ENCODE data around the gene LGALS1.
"Not testable (repeated sequence)": the region's sequence is repeated elsewhere in the genome, so short reads cannot be mapped to it uniquely, and the experiment has no call there.

LGALS1 gene

DNA sequence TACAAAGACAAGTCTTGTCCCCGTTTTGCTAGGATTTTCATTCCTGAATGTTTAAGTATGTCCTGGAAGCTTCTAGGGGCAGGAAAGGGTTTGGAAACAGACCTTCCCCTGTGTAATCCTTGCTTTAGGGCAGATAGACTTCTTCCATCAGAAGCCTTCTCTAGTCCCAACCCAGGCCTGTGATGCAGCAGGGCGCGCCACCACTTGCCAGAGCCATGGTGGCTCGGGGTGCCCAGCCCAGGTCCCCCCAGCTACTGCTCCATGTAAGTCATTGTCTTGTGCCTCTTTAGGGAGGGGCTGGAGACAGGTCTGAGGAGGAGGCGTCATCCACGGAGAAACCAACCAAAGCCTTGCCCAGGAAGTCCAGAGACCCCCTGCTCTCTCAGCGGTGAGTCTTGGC is 15.0 kb downstream of the LGALS1 start:
- no peak for DNase-seq (ENCODE audit: low spot score)

DNA sequence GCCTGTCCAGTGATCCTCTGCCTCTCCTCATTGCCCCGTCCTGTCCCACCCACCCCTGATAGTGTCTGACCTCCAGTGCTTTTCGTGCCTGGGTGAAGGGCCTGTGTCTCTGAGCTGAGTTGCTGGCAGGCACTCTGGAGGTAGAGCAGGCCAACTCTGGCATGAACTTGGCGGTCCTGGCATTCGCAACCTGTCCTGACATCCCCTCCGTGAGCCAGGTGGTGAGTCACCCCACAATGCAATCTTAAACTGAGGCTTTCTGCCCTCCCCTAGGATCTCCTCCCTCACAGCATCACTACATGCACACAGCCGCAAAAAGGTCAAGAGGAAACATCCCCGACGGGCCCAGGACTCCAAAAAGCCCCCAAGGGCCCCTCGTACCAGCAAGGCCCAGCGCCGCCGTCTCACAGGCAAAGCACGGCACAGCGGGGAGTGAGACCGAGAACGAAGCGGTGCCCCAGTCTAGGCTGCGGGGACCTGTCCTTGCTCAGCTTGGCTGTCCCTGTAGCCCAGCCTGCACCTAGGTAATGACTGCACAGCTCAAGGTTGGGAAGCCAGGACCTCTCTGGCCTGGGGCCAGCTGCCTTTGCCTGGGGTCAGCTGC is 15.6 kb downstream of the LGALS1 start:
- DNase-seq (ENCODE audit: low spot score): no peak

- no peak for DNase-seq (ENCODE audit: low spot score)
These were observed 17.3 kb downstream of the LGALS1 start for GRCh38 chr22:37692627-37693285.

DNA sequence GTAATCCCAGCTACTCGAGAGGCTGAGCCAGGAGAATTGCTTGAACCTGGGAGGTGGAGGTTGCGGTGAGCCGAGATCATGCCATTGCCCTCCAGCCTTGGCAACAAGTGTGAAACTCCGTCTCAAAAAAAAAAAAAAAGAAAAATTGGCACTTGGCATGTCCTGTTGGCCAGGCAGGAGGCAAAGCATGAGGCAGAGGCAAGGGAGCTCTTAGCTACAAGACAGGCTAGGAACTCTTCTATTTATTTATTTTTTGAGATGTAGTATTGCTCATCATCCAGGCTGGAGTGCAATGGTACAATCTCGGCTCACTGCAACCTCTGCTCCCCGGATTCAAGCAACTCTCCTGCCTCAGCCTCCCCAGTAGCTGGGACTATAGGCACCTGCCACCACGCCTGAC is 18.7 kb downstream of the LGALS1 start:
- not testable (repeated sequence) for DNase-seq (ENCODE audit: low spot score)

DNA sequence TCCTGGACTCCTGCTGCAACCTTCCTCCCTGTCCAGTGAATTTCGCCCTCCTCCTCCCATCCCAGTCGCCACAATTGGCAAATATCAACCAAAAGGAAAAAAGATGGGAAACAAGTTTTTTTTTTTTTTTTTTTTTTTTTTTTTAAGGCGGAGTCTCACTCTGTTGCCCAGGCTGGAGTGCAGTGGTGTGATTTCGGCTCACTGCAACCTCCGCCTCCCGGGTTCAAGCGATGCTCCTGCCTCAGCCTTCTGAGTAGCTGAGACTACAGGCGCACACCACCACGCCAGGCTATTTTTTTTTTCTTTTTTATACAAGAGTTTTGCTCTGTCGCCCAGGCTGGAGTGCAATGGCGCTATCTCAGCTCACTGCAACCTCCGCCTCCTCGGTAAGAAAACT is 20.8 kb downstream of the LGALS1 start:
- DNase-seq (ENCODE audit: low spot score): not testable (repeated sequence)

DNA sequence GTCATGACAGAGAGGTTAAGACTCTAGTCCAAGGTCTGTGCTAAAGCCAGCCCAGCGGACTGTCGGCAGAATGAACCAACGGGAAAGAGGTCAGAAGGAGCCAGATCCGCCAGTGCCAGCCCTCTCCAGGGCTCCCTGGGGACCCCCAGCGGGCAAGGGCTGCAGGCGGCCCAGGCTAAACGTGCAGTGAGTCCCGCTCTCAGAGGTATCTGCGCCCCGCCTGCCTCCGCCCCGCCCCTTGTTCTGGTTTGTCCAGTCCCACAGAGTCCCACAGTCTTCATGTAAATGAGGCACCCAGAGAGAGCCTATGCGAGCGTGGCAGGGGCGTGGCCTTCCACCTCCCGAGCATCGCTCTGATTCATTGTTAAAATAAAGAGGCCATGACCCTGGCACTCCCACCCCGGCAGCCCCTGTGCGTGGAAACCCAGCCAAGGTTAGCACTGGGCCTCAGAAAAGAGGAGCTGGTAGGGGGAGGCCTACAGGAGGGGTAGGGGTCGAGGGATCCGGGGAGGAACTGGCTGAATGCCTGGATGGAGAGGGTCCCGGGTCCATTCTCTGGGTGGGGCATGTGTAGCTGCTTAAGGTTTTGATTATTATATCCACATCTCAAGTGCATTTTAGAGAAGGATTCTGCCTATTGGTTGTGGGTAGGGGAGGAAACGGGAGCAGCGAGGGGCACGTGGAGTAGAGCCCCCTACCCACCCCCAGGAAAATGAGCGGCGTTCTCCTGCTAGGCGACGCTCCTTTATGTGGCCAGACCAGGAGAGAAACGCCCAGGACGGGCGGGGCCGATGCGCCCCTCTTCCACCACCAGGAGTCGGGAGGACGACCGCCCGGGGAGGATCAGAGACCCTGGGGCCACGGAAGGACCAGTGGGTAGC is 21.5 kb downstream of the LGALS1 start, which contains the start of gene TRIOBP:
Gene TRIOBP, plus strand, starts transcription at position 392 of the 881 bp plus-strand sequence. CDS start 4,318 bp downstream, outside the sequence.
- DNase-seq (ENCODE audit: low spot score): peak; percentile 91

DNA sequence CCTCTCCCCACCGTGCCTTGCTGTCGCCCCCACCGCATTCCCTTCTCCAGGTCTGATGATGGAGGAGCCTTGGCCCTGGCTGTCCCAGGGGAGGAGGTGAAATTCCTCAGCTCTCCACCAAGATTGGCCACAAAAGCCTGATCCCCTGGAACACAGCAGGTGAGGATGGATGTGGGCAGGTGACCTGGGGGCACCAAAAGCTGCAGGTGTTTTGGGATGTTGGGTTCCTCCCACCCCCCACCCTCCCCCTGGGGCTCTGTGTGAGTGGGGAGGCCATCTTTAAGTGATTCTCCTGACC is 22.1 kb downstream of the LGALS1 start:
- DNase-seq (ENCODE audit: low spot score): no peak

DNA sequence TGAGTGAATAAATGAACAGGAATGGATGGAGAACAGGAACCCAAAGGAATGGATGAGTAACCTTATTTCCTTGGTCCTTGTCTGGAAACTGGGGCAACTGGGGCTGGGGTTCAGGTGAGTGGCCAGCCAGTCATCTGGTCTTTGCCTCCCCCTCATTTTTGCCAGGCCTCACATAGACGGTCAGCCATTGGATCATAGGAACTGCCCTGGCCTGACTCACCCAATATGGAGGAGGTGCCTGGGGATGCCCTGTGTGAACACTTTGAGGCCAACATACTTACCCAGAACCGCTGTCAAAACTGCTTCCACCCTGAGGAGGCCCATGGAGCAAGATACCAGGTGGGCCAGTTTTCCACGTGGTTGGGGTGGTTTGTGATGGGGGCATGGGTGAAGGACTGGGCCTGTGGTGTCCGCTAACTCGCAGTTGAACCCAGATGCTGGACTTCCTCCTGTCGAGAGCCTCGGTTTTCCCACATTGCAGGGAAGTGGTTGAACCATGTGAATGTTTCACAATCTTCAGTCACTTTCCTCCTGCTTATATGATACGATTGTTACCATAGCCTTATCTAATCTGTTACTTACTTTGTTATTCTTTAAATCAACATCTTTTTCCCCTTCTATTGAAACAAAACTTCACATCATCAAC is 25.8 kb downstream of the LGALS1 start:
- peak; percentile 61 for DNase-seq (ENCODE audit: low spot score)

- DNase-seq (ENCODE audit: low spot score): no peak
These were observed 28.5 kb downstream of the LGALS1 start for GRCh38 chr22:37703906-37704305.

GRCh38 chr22:37704645-37705044 is 29.2 kb downstream of the LGALS1 start:
- DNase-seq (ENCODE audit: low spot score): no peak

DNA sequence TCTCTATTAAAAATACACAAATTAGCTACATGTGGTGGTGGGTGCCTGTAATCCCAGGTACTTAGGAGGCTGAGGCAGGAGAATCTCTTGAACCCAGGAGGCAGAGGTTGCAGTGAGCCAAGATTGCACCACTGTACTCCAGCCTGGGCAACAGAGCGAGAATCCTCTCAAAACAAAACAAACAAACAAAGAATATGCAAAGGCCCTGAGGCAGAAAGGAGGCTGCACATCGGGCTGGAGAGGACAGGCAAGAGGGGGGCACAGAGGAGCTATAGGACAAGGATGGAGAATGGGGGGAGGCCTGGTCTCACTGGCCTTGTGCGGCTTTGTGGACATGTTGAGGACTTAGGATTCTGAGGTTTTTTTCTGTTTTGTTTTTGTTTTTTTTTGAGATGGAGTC is 29.8 kb downstream of the LGALS1 start:
- DNase-seq (ENCODE audit: low spot score): no peak

- DNase-seq (ENCODE audit: low spot score): no peak
These were observed 33.4 kb downstream of the LGALS1 start for GRCh38 chr22:37708580-37709444.

GRCh38 chr22:37709445-37709765 is 34.0 kb downstream of the LGALS1 start:
- no peak for DNase-seq (ENCODE audit: low spot score)

- DNase-seq (ENCODE audit: low spot score): no peak
These were observed 35.2 kb downstream of the LGALS1 start for GRCh38 chr22:37710675-37711074.

DNA sequence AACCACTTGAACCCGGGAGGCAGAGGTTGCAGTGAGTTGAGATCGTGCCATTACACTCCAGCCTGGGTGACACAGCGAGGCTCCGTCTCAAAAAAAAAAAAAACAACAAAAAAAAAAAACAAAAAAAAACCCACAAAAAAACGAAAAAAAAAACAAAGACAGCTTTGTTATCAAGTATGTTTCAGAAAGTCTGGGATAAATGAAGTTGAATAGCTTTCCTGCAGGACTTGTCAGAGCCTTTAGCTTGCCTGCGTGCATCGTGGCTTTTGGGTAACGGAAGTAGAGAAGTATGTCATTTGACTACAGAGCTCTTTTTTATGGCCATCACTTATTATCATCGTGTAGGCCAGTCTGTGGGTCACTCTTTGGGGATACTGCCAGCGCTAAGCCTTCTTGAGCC is 36.1 kb downstream of the LGALS1 start:
- DNase-seq (ENCODE audit: low spot score): no peak

DNA sequence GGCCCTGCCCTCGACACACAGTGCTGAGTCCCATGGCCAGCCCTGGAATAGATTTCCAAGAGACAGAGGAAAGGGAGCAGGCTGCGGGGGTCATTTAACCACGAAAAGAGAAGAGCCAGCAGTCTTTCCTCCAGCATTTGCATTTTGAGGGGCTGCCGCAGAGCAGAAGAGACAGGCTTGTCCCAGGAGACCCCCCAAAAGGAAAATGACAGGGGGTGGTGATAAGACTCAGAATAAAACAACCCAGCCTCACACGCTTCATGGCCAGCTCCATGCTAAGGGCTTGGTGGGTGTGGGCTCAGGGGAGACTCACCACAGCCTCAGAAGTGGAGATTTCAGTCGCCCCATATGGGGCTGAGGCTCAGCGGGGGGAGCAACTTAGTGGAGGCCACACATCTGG is 38.3 kb downstream of the LGALS1 start:
- DNase-seq (ENCODE audit: low spot score): no peak

- DNase-seq (ENCODE audit: low spot score): no peak
These were observed 39.2 kb downstream of the LGALS1 start for GRCh38 chr22:37714634-37715033.

DNA sequence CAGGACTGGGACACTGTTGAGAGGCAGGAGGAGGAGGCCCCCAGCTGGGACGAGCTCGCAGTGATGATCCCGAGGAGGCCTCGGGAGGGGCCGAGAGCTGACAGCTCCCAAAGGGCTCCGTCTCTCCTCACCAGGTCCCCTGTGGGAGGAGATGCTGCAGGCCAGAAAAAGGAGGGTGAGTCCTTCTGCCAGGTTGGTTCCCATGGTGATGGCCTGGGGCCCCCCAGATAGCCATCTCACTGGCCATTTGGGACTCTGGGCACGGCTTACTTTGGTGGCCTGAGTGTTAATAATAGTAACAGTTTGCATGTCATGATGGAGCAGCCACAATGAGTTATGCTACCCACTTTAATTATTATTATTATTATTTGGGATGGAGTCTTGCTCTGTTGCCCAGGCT is 40.3 kb downstream of the LGALS1 start:
- DNase-seq (ENCODE audit: low spot score): no peak

DNA sequence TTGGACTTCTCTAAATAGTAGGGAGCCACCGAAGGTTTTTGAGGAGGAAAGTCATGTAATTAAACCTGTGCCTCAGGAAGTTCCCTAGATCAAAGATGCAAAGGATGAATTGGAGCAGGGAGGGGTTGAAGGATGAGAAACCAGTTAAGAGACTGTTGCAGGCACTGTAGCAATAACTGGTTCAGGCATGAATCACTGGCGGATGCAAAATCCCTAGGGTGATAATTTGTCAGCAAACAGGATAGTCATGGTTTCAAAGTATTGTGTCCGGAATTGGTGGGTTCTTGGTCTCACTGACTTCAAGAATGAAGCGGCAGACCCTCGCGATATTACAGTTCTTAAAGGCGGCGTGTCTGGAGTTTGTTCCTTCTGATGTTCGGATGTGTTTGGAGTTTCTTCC is 41.3 kb downstream of the LGALS1 start:
- no peak for DNase-seq (ENCODE audit: low spot score)

DNA sequence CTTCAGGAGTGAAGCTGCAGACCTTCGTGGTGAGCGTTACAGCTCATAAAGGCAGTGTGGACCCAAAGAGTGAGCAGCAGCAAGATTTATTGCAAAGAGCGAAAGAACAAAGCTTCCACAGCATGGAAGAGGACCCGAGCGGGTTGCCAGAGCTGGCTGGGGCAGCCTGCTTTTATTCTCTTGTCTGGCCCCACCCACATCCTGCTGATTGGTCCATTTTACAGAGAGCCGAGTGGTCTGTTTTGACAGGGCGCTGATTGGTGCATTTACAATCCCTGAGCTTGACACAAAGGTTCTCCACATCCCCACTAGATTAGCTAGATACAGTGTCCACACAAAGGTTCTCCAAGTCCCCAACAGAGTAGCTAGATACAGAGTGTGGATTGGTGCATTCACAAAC is 41.8 kb downstream of the LGALS1 start:
- not testable (repeated sequence) for DNase-seq (ENCODE audit: low spot score)

DNA sequence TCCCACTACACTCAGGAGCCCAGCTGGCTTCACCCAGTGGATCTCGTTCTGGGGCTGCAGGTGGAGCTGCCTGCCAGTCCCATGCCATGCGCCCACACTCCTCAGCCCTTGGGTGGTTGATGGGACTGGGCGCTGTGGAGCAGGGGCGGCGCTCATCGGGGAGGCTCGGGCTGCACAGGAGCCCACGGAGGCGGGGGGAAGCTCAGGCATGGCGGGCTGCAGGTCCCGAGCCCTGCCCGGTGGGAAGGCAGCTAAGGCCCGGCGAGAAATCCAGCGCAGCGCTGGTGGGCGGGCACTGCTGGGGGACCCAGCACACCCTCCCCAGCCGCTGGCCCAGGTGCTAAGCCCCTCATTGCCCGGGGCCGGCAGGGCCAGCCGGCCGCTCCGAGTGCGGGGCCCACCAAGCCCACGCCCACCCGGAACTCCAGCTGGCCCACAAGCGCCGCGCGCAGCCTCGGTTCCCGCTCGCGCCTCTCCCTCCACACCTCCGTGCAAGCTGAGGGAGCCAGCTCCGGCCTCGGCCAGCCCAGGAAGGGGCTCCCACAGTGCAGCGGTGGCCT is 42.4 kb downstream of the LGALS1 start:
- not testable (repeated sequence) for DNase-seq (ENCODE audit: low spot score)

Data from Ammon's horn (tissue), 1 donor.